ENCODE results near the gene PUS10. TPM values are rescaled to one million over a fixed set of nuclear protein-coding genes. Genes with fewer than 3 reads are reported as not detected.

PUS10 gene
- total RNA-seq, 1 experiment from 2014 or later: 5.6 TPM

DNA sequence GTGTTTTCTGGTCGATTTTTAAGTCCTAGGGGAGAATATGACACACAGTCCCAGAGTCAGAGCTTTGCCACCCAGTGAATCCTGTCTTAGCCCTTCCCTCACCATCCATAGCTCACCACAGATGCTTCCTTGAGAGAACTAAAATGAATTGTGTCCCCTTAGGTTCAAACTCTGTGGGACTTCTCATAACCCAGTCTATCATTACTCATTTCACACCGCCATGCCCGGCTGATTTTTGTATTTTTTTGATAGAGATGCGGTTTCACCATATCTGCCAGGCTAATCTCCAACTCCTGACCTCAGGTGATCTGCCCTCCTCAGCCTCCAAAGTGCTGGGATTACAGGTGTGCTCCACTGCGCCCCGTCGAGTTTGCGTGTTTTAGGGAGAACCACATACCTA is 69.9 kb downstream of the PUS10 start:
- DNase-seq (ENCODE audit: low read depth, low spot score) (no peak), ATAC-seq (no peak)
- H2AFZ ChIP-seq (ENCODE audit: low read depth, low read length, poor library complexity, severe bottlenecking): no peak overlapping the region
- no TSS peak for BruUV-seq (replicated peaks)
- H4K20me1 ChIP-seq (ENCODE audit: insufficient read depth): no peaks in the 10 kb centered on the region
- H3K36me3 ChIP-seq (ENCODE audit: control insufficient read depth in 1 of 2, insufficient read depth in 2 of 2, low read length in 2 of 2): no peaks in the 10 kb centered on the region
- H3K27ac ChIP-seq (ENCODE audit: low read depth, low read length): no peak overlapping the region
- TF ChIP-seq, protein P1, sequence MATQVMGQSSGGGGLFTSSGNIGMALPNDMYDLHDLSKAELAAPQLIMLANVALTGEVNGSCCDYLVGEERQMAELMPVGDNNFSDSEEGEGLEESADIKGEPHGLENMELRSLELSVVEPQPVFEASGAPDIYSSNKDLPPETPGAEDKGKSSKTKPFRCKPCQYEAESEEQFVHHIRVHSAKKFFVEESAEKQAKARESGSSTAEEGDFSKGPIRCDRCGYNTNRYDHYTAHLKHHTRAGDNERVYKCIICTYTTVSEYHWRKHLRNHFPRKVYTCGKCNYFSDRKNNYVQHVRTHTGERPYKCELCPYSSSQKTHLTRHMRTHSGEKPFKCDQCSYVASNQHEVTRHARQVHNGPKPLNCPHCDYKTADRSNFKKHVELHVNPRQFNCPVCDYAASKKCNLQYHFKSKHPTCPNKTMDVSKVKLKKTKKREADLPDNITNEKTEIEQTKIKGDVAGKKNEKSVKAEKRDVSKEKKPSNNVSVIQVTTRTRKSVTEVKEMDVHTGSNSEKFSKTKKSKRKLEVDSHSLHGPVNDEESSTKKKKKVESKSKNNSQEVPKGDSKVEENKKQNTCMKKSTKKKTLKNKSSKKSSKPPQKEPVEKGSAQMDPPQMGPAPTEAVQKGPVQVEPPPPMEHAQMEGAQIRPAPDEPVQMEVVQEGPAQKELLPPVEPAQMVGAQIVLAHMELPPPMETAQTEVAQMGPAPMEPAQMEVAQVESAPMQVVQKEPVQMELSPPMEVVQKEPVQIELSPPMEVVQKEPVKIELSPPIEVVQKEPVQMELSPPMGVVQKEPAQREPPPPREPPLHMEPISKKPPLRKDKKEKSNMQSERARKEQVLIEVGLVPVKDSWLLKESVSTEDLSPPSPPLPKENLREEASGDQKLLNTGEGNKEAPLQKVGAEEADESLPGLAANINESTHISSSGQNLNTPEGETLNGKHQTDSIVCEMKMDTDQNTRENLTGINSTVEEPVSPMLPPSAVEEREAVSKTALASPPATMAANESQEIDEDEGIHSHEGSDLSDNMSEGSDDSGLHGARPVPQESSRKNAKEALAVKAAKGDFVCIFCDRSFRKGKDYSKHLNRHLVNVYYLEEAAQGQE (IDR thresholded peaks at IDR 0.05; ENCODE audit: low read depth): no peak
- TF ChIP-seq JUND (IDR thresholded peaks at IDR 0.05): no peak
- no peak for TF ChIP-seq CBX3 (IDR thresholded peaks at IDR 0.05; ENCODE audit: low read depth)
- TF ChIP-seq ATF3 (IDR thresholded peaks at IDR 0.05): no peak
- no peak for TF ChIP-seq FOSL1 (IDR thresholded peaks at IDR 0.05; ENCODE audit: low read depth)
- TF ChIP-seq EZH2phosphoT487 (IDR thresholded peaks at IDR 0.05; ENCODE audit: borderline replicate concordance): no peak
- no peak for TF ChIP-seq SP1 (IDR thresholded peaks at IDR 0.05; ENCODE audit: low read depth)
- TF ChIP-seq ZNF274 (IDR thresholded peaks at IDR 0.05; ENCODE audit: low read depth, low read length): no peak
- no peak for TF ChIP-seq TCF7L2 (IDR thresholded peaks at IDR 0.05; ENCODE audit: borderline replicate concordance, extremely low read depth, insufficient read depth, insufficient read length)
- TF ChIP-seq EGR1 (IDR thresholded peaks at IDR 0.05; ENCODE audit: low read depth): no peak
- TF ChIP-seq POLR2AphosphoS5 (IDR thresholded peaks at IDR 0.05; ENCODE audit: low read depth, low read length): no peak
- TF ChIP-seq EZH2 (IDR thresholded peaks at IDR 0.05): no peak
- no peak for TF ChIP-seq ZFX (IDR thresholded peaks at IDR 0.05)
- TF ChIP-seq YY1 (IDR thresholded peaks at IDR 0.05; ENCODE audit: extremely low read depth, insufficient replicate concordance, low read depth, low read length): no peak
- RAD21 ChIA-PET (ENCODE audit: low non-redundant PET in 1 of 2, low total read pairs in 2 of 2, uncharacterized antibody in 2 of 2, unreplicated experiment in 2 of 2): no interaction called here
- H3K79me2 ChIP-seq (ENCODE audit: insufficient read depth, low read length): no peaks in the 10 kb centered on the region
- H3K27me3 ChIP-seq (ENCODE audit: insufficient read depth, low read length): no peaks in the 10 kb centered on the region
- no peak overlapping the region for H3K4me3 ChIP-seq (replicated peaks in 1 of 2; ENCODE audit: low read depth in 1 of 2, low read length in 2 of 2)
- H3K4me1 ChIP-seq (ENCODE audit: control insufficient read depth in 1 of 2, insufficient read depth in 2 of 2, low read length in 2 of 2): peaks cover 2 to 8% of the 10 kb centered on the region in 2 experiments; a peak in 2 of 4 replicates
- intact Hi-C loops (cut with micrococcal nuclease): no loop called here
- H3K4me2 ChIP-seq (ENCODE audit: low read length): peak overlapping the region; percentile 29; the same call in 1 of the 2 replicates
- H3K9ac ChIP-seq (ENCODE audit: low read length): no peak overlapping the region
- H3K9me3 ChIP-seq (ENCODE audit: control insufficient read depth in 1 of 2, insufficient read depth in 1 of 2, low read depth in 1 of 2, low read length in 2 of 2): no peaks in the 10 kb centered on the region
- H3K9me2 ChIP-seq (ENCODE audit: insufficient read depth): no peaks in the 10 kb centered on the region
- POLR2A ChIA-PET: no interaction called here
- CTCF ChIA-PET: no interaction called here

All from HCT116 (cell line).